CD4-positive, alpha-beta T cell treated with Interferon gamma for 1 hour (primary cell): ENCODE results near the gene MAPRE2.
"Not testable (repeated sequence)": the region's sequence is repeated elsewhere in the genome, so short reads cannot be mapped to it uniquely, and the experiment has no call there.

Source experiments
- DNase-seq: peaks from one replicate; pipeline ENCODE4 v3.0.0-alpha.2; 2020

MAPRE2 gene

DNA sequence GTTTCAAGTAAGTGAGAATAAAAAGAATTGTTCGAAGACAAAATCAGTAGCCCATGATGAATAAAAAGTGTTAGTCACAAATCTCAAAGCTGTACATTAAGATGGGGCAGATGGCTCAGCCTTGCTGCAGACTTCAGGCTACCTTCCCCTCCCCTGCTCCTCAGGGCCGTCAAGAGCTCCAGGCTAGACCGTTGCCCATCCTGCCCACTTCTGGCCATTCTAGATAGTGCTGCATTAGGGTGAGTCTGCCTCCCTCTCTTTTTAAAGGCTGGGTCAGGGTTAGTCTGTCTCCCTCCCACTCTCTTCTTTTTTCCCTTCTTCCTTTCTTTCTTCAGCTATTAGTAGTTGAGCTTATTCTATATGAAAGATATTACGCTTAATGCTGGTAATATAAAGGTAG lies 86.0 kb downstream of the MAPRE2 start:
- no peak for DNase-seq

DNA sequence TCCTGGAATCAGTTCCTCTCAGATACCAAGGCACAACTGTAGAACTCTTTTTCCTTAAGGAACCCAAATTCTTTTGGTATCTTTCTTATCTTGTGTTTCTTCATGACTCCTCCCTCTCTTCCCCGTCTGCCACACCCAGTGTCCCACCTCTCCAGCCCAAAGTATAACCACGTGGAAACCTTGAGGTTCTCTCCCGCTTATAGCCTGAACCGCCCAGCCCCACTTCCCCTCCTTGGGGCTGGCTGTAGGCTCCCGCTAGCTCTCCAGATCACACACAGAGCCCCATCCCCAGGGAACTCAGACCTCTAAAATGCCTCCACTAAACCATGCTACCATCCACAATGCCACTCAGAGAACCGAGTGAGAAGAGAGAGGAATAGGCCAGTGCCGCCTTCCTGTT lies 87.5 kb downstream of the MAPRE2 start:
- DNase-seq, result no peak

- DNase-seq, result no peak
Observed at GRCh38 chr18:35130236-35130635, 89.0 kb downstream of the MAPRE2 start.

GRCh38 chr18:35131387-35132020 lies 90.3 kb downstream of the MAPRE2 start:
- DNase-seq, result no peak

- DNase-seq, result peak; percentile 9
Observed at GRCh38 chr18:35132021-35132902, 91.0 kb downstream of the MAPRE2 start.

- no peak for DNase-seq
Observed at GRCh38 chr18:35134190-35134730, 93.0 kb downstream of the MAPRE2 start.

DNA sequence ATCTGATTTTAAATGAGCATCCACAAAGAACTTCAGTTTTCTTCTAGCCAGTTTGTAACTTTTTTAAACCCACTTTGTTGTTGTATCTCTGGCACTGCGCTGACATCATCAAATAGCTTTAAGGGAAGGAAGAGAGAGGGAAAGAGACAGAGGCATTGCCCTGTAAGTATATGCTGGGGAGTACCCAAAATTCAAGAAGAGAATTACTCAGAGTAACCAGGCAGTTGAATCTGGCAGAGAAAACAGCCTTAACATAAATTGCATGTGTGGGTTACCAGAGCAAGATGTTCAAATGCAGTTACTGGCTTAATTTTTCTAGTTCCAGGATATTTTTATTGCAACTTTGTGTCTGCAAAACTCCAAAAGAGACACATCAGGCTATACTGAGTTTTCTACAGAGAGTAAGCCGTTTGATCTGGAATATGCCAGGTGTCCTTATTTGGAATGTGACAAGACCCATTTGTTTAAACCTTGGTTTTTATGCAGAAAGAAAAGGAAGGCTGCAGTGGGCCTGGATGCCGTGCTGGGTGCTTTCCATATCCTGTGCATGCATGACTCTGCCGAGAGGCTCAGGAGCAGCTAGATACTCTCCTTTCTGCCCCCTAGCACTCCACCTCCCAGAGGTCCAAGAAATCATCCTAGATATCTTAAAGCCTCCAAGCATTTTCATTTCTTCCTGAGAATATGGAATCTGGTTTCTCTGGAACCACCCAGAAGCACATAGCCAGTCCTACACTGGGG lies 93.7 kb downstream of the MAPRE2 start:
- no peak for DNase-seq

DNA sequence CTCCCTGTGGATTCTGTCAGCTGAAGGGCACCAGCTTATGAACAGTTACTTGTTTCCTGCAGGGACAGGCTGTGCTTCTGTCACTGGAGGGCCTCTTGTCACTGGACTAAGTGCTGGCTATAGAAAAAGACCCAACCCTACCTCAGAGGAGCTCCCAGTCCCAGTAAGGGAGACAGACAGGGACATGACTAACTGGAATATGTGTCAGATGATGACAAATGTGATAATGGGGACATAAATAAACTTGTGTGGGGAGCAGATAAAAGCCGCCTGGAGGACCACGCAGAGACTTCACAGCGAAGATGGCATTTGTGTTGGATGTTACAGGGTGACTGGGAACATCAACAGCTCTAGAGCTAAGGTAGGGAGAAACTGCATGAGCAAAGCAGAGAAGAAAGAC lies 95.0 kb downstream of the MAPRE2 start:
- no peak for DNase-seq

GRCh38 chr18:35136885-35137284 lies 95.7 kb downstream of the MAPRE2 start:
- no peak for DNase-seq

GRCh38 chr18:35137632-35138031 lies 96.4 kb downstream of the MAPRE2 start:
- no peak for DNase-seq

DNA sequence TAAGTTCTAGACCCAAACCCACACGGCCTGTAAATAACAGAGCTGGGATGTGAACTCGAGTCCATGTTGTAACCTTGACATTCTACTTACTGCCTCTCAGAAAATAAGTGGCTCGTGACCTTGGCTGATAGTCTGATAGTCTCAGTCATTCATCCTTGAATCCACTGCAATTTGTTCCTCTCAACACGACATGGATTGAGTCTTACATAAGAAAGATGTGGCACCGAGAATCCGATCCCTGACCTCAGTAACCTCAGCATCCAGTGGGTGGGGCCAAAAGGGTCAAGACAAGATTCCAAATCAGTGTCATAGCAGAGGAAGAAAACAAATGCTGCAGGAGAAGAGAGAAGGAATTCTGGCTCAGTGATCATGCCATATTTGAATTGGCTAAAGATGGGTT lies 97.6 kb downstream of the MAPRE2 start:
- no peak for DNase-seq

DNA sequence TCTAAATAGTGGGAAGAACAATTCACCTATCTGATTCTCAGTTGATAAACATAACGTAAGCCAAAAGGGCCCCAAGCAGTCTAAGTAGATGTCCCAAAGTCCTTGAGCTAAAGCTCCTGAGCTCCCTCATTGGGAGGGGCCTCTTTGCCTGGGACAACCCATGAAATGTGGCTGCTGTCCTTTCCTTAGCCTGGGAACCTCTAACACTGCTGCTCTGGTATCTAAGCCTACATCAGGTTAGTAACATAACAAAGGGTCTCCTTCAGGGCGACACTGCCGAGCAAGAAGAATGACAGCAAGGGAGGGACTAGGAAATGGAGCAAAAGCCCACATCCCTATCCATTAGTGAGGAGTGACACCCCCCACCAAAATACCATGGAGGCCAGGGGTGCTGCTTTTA lies 98.3 kb downstream of the MAPRE2 start:
- no peak for DNase-seq

DNA sequence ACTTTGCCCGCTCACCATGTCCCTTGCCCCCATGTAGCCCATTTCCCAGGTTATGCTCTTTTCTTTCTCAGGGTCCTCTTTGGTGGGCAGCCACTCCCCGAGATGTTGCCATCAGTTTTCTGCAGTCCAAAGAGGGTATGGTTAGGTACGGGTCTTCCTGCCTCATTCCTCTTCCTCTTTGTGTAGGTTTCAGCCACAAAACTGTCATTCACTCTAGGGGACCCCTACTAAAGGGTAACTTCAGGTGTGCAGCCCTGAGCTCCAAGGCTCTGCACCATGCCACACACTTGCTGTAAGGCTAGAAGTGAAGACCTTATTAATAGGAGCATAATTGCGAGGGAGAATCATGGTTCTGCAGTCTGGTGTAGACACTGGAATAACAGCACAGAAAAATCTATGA lies 99.9 kb downstream of the MAPRE2 start:
- DNase-seq, result no peak

- DNase-seq, result no peak
Observed at GRCh38 chr18:35141567-35142274, 100.5 kb downstream of the MAPRE2 start.

GRCh38 chr18:35142275-35142615 lies 101.0 kb downstream of the MAPRE2 start:
- DNase-seq, result no peak

DNA sequence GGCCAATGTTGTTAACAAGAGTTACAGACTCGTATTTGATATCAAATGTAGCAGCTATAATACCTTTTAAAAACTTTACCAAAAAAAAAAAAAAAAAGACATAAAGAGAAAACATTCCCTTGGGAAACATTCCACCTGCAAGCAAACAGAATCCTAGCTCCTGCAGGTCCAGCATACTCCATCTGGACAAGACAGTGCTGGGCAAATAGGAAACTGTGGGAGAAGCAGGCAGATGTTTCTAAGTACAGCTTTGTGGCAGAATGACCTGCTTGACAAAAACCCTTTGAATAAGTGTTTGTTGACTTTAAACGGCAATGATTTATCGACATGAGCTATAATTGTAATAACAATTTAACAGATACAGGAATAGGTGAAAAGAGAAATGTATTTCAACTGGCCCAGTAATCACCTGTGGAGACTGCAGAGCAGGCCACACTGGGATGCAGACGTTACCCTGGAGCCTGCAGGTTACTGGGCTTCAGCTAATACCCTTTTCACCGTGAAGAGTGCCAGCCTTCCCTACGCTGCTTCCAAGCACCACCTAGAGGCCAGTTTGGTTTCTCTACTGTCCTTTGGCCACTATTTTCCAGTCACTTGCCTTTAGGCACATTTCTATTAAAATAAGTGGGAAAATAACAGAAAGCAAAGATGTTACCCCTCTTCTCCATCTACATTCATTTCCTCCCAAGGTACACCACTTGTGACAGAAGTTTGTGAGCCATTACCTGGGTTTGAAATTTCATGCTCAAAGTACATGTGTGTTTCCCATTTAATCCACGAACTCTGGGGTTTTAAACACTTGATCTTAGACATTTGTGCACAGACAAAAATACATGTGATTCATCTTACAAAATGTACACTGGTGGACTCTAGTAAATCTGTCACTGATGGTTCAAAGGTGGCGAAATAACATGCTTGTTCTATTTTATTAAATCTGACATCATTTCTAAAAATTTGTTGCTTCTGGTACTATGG lies 102.7 kb downstream of the MAPRE2 start:
- DNase-seq, result peak; percentile 9

DNA sequence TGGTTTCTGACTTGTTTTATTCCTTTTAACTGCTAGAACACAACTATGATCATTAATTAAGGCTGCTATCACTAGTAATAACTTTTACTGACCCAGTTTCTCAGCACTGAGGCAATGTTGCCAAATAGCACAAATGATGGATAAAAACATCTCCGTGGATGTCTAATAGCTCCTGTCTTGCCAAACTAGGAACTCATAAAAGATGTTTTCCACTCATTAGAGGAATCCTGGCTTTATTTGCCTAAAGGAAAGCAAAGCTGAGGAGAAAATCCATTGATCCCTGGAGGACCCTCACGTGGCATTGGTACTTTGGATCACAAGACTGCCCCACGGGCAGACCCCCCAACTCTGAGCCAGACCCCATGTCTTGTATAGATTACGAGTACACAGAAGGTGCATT lies 103.5 kb downstream of the MAPRE2 start:
- DNase-seq, result no peak

DNA sequence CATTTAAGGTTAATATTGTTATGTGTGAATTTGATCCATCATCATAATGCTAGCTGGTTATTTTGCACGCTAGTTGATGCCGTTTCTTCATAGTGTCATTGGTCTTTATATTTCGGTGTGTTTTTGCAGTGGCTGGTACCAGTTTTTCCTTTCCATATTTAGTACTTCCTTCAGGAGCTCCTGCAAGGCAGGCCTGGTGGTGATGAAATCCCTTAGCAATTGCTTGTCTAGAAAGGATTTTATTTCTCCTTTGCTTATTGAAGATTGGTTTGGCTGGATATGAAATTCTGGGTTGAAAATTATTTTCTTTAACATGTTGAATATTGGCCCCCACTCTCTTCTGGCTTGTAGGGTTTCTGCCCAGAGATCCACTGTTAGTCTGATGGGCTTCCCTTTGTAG lies 109.0 kb downstream of the MAPRE2 start:
- not testable (repeated sequence) for DNase-seq

GRCh38 chr18:35153609-35154272 lies 112.5 kb downstream of the MAPRE2 start:
- no peak for DNase-seq

DNA sequence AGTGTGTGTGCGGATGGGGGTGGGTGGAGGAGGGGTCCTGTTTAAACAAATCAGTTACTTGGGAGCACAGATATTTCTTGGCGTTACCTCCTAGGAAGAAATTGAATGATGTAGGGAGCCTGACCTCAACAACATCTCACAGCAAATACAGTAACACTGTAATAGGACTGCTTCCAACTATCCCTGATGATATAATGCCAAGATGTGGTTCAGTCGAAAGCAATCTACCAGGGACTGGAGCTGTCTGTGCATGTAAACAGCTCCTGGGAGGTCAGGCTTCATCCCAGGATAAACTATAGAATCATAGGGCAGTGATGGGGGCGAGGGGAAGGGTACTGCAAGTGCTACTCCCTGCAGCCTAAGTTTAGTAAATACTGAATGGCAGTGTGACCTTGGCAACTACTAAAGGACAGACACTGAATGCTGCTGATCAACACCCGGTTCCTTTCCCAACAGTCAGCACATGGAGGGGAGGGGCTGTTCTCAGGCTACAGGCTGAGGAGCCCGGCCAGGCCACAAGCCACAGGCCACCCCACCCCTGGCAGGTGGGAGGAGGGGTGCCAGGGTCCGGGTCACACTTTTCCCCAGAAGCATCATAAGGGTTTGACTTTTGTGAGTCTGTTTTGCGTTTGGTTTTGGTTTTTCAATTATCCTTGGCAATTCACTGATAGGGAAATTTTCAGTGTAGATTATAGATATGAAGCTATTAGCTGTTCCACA lies 114.3 kb downstream of the MAPRE2 start:
- no peak for DNase-seq
